ENCODE results near the gene SLC35C1. TPM values are rescaled to one million over a fixed set of nuclear protein-coding genes. Genes with fewer than 3 reads are reported as not detected.

SLC35C1 gene
- polyA plus RNA-seq, 1 donor (not counting 4 experiments of a cell fraction or from before 2014, with no cell fraction given), result 4.9 TPM

GRCh38 chr11:45843158-45843924 is 38.4 kb downstream of the SLC35C1 start:
- Histone ChIP-seq H3K27me3 (ENCODE audit: control insufficient read depth, extremely low read depth, insufficient read depth, low read length) (peaks cover 4% of the 10 kb centered on the region), H4K20me1 (ENCODE audit: control insufficient read depth, extremely low read depth, insufficient read depth, low read length) (no peaks in the 10 kb centered on the region), H3K27ac (ENCODE audit: control insufficient read depth, insufficient read depth, low read length) (peak overlapping the region; percentile 33), H3K4me1 (ENCODE audit: control insufficient read depth, extremely low read depth, insufficient read depth, low read length) (peaks cover 10% of the 10 kb centered on the region), H3K9me1 (ENCODE audit: control insufficient read depth, extremely low read depth, insufficient read depth, low read length) (no peaks in the 10 kb centered on the region), H3K9ac (ENCODE audit: control insufficient read depth, extremely low read depth, insufficient read depth, low read length) (peak overlapping the region; percentile 60), H2AFZ (ENCODE audit: control insufficient read depth, low read length) (peak overlapping the region; percentile 91), H3K79me2 (ENCODE audit: control insufficient read depth, insufficient read depth, low read length) (peaks cover 4% of the 10 kb centered on the region), H3K36me3 (ENCODE audit: control insufficient read depth in 2 of 2, extremely low read depth in 1 of 2, insufficient read depth in 2 of 2, low read length in 2 of 2) (no peaks in the 10 kb centered on the region), H3K4me2 (ENCODE audit: control insufficient read depth, extremely low read depth, insufficient read depth, low read depth, low read length) (peak overlapping the region; percentile 81), H3K9me3 (ENCODE audit: control insufficient read depth, low read depth, low read length) (no peaks in the 10 kb centered on the region), H3K4me3 (ENCODE audit: control insufficient read depth in 2 of 3, extremely low read depth in 1 of 3, insufficient read depth in 2 of 3, low read depth in 1 of 3, low read length in 3 of 3) (peak overlapping the region in 1 of 3 experiments; percentile 52)
- DNase-seq (ENCODE audit: low read depth, low spot score) (peak; percentile 23), FAIRE-seq (no peak)
- no peak for TF ChIP-seq EZH2 (IDR thresholded peaks at IDR 0.05; ENCODE audit: low read length)
- TF ChIP-seq, protein P1, sequence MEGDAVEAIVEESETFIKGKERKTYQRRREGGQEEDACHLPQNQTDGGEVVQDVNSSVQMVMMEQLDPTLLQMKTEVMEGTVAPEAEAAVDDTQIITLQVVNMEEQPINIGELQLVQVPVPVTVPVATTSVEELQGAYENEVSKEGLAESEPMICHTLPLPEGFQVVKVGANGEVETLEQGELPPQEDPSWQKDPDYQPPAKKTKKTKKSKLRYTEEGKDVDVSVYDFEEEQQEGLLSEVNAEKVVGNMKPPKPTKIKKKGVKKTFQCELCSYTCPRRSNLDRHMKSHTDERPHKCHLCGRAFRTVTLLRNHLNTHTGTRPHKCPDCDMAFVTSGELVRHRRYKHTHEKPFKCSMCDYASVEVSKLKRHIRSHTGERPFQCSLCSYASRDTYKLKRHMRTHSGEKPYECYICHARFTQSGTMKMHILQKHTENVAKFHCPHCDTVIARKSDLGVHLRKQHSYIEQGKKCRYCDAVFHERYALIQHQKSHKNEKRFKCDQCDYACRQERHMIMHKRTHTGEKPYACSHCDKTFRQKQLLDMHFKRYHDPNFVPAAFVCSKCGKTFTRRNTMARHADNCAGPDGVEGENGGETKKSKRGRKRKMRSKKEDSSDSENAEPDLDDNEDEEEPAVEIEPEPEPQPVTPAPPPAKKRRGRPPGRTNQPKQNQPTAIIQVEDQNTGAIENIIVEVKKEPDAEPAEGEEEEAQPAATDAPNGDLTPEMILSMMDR (optimal IDR thresholded peaks at IDR 0.05 in 1 of 3, IDR thresholded peaks at IDR 0.05 in 1 of 3, conservative IDR thresholded peaks at IDR 0.05 in 1 of 3; ENCODE audit: extremely low read depth in 1 of 3, insufficient read depth in 2 of 3, low read length in 3 of 3), result peak; percentile 90 to 96 (median 95)
- dilution Hi-C loops (cut with MboI; ENCODE audit: extremely low pct_ligation_motif_present, low sequenced_read_pairs), result no loop called here

GRCh38 chr11:45844822-45845578 is 40.1 kb downstream of the SLC35C1 start:
- Histone ChIP-seq H3K79me2 (ENCODE audit: control insufficient read depth, insufficient read depth, low read length) (peaks cover 15% of the 10 kb centered on the region), H2AFZ (ENCODE audit: control insufficient read depth, low read length) (no peak overlapping the region), H3K4me2 (ENCODE audit: control insufficient read depth, extremely low read depth, insufficient read depth, low read depth, low read length) (no peak overlapping the region), H3K9me1 (ENCODE audit: control insufficient read depth, extremely low read depth, insufficient read depth, low read length) (no peaks in the 10 kb centered on the region), H3K4me1 (ENCODE audit: control insufficient read depth, extremely low read depth, insufficient read depth, low read length) (peaks cover 16% of the 10 kb centered on the region), H3K9ac (ENCODE audit: control insufficient read depth, extremely low read depth, insufficient read depth, low read length) (no peak overlapping the region), H3K9me3 (ENCODE audit: control insufficient read depth, low read depth, low read length) (no peaks in the 10 kb centered on the region), H3K36me3 (ENCODE audit: control insufficient read depth in 2 of 2, extremely low read depth in 1 of 2, insufficient read depth in 2 of 2, low read length in 2 of 2) (no peaks in the 10 kb centered on the region), H4K20me1 (ENCODE audit: control insufficient read depth, extremely low read depth, insufficient read depth, low read length) (no peaks in the 10 kb centered on the region), H3K4me3 (ENCODE audit: control insufficient read depth in 2 of 3, extremely low read depth in 1 of 3, insufficient read depth in 2 of 3, low read depth in 1 of 3, low read length in 3 of 3) (no peak overlapping the region), H3K27me3 (ENCODE audit: control insufficient read depth, extremely low read depth, insufficient read depth, low read length) (peaks cover 4% of the 10 kb centered on the region), H3K27ac (ENCODE audit: control insufficient read depth, insufficient read depth, low read length) (no peak overlapping the region)
- FAIRE-seq (no peak), DNase-seq (ENCODE audit: low read depth, low spot score) (no peak)
- dilution Hi-C loops (cut with MboI; ENCODE audit: extremely low pct_ligation_motif_present, low sequenced_read_pairs), result no loop called here
- TF ChIP-seq EZH2 (IDR thresholded peaks at IDR 0.05; ENCODE audit: low read length), result no peak
- TF ChIP-seq, protein P1 (optimal IDR thresholded peaks at IDR 0.05 in 1 of 3, IDR thresholded peaks at IDR 0.05 in 1 of 3, conservative IDR thresholded peaks at IDR 0.05 in 1 of 3; ENCODE audit: extremely low read depth in 1 of 3, insufficient read depth in 2 of 3, low read length in 3 of 3), result no peak
